Gastroesophageal sphincter (tissue), 4 donors: Measurements from ENCODE around the gene CIROP. TPM values are rescaled to one million over a fixed set of nuclear protein-coding genes. Genes with fewer than 3 reads are reported as not detected.

ENCODE experiments used
- ATAC-seq: fragments of 150-250 bp; one replicate; pipeline ENCODE4 v1.9.1; 2016; ENCODE audit warnings: mild to moderate bottlenecking, moderate library complexity
- H3K27ac ChIP-seq, 4 donors: fragments of 200-600 bp; sonication (generic) in 3 of 4; 1 replicate in 3 of 4; 2 replicates in 1 of 4; pipeline ENCODE4 v1.5.1; 2016 to 2019
- H3K27me3 ChIP-seq: fragments of 200-600 bp; sonication (generic); one replicate; pipeline ENCODE4 v1.5.1; 2019
- H3K36me3 ChIP-seq, 2 donors: fragments of 200-600 bp; sonication (generic); one replicate each; pipeline ENCODE4 v1.5.1; 2019; ENCODE audit warnings: control low read depth in 1 of 2
- H3K4me1 ChIP-seq, 3 donors: fragments of 200-600 bp; sonication (generic); 1 replicate in 2 of 3; 2 replicates in 1 of 3; pipeline ENCODE4 v1.5.1; 2016 to 2019; ENCODE audit warnings: control low read depth in 2 of 3
- H3K4me3 ChIP-seq, 2 donors: fragments of 200-600 bp; sonication (generic); one replicate each; pipeline ENCODE4 v1.5.1; 2019; ENCODE audit warnings: mild to moderate bottlenecking in 1 of 2, moderate library complexity in 1 of 2
- H3K9me3 ChIP-seq, 3 donors: fragments of 200-600 bp; sonication (generic); one replicate each; pipeline ENCODE4 v1.5.1; 2017 to 2019; ENCODE audit warnings: control low read depth in 2 of 3
- CTCF ChIP-seq, 4 experiments: fragments of 200-600 bp in 2 of 4; fragments of 450-650 bp in 2 of 4; sonication (generic) in 1 of 4; IDR thresholded peaks; one replicate each; pipeline ENCODE4 v1.5.1; 2017 to 2019; ENCODE audit warnings: antibody characterized with exemption in 4 of 4, mild to moderate bottlenecking in 2 of 4, moderate library complexity in 2 of 4
- EP300 ChIP-seq: sonication (generic); formaldehyde crosslinking; IDR thresholded peaks from one replicate; pipeline ENCODE4 v1.6.1; 2017; ENCODE audit warnings: antibody characterized with exemption, mild to moderate bottlenecking
- POLR2A ChIP-seq, 2 donors: fragments of 450-650 bp; IDR thresholded peaks; one replicate each; pipeline ENCODE4 v1.6.1; 2017; ENCODE audit warnings: antibody characterized with exemption in 2 of 2, mild to moderate bottlenecking in 2 of 2, moderate library complexity in 1 of 2
- POLR2AphosphoS5 ChIP-seq: sonication (generic); formaldehyde crosslinking; IDR thresholded peaks from one replicate; pipeline ENCODE4 v1.6.1; 2017; ENCODE audit warnings: antibody characterized with exemption
- WGBS, 2 donors: methylation state at CpG; one replicate each; pipeline ENCODE4 v1.1.5; 2018; ENCODE audit warnings: low coverage in 1 of 2; 5-methylcytosine and 5-hydroxymethylcytosine counted together
- total RNA-seq, 4 donors: library from RNA; depleted of rRNA; stranded (reverse); fragments of >200 nt; gene quantifications; one replicate each; pipeline ENCODE4 v1.1.0, GENCODE V29; 2016

The CIROP gene
- total RNA-seq, 4 donors from 2014 or later = 0.13 to 0.31 TPM; not detected in 2

- Histone ChIP-seq H3K4me3 (no peak within 1 kb of the TSS), H3K27me3 (peaks cover 33% of the 10 kb centered on the region), H3K27ac (no peak within 1 kb of the TSS), H3K36me3 (no peaks in the 10 kb centered on the region), H3K4me1 (peaks cover 0 to 20% (median 0%) of the 10 kb centered on the region in 3 donors), H3K9me3 (no peaks in the 10 kb centered on the region)
- WGBS, 2 donors = 40 to 70% methylated on average over 1 to 5 of the region's 32 CpGs
- no peak for ATAC-seq
- no peak for TF ChIP-seq EP300
- TF ChIP-seq CTCF (IDR thresholded peaks at IDR 0.05) = no peak
- TF ChIP-seq POLR2AphosphoS5 = no peak
- peak in 1 of 2 donors; percentile 9 for TF ChIP-seq POLR2A (IDR thresholded peaks at IDR 0.05)
These were observed 13.9 kb upstream of the CIROP start, which contains the start of gene CEBPE for GRCh38 chr14:23118506-23119362. Gene CEBPE, minus strand, starts transcription at chr14:23119255. Its CDS starts 164 bp downstream, at chr14:23119091.

GRCh38 chr14:23117371-23118020 is 12.7 kb upstream of the CIROP start:
- H3K4me3 ChIP-seq = no peak overlapping the region
- H3K36me3 ChIP-seq = no peaks in the 10 kb centered on the region
- no peaks in the 10 kb centered on the region for H3K9me3 ChIP-seq
- TF ChIP-seq CTCF (IDR thresholded peaks at IDR 0.05) (no peak), EP300 (no peak), POLR2AphosphoS5 (no peak)
- H3K27ac ChIP-seq = no peak overlapping the region
- H3K27me3 ChIP-seq = peaks cover 45% of the 10 kb centered on the region
- 100% methylated on average over 2 of the region's 32 CpGs; no CpG with 5 or more reads in 1 of the 2 donors for WGBS, 2 donors
- peaks cover 0 to 14% (median 0%) of the 10 kb centered on the region in 3 donors for H3K4me1 ChIP-seq
- no peak for ATAC-seq

GRCh38 chr14:23115918-23116317 is 11.1 kb upstream of the CIROP start:
- no peak overlapping the region for H3K4me3 ChIP-seq
- WGBS, 2 donors = 75 to 94% methylated on average over 2 to 3 of the region's 5 CpGs
- TF ChIP-seq EP300 (no peak), POLR2AphosphoS5 (no peak), CTCF (IDR thresholded peaks at IDR 0.05) (no peak), POLR2A (IDR thresholded peaks at IDR 0.05) (no peak)
- H3K4me1 ChIP-seq = peaks cover 0 to 3% (median 0%) of the 10 kb centered on the region in 3 donors
- peaks cover 59% of the 10 kb centered on the region for H3K27me3 ChIP-seq
- H3K9me3 ChIP-seq = no peaks in the 10 kb centered on the region
- ATAC-seq = no peak
- H3K27ac ChIP-seq = no peak overlapping the region
- H3K36me3 ChIP-seq = no peaks in the 10 kb centered on the region

DNA sequence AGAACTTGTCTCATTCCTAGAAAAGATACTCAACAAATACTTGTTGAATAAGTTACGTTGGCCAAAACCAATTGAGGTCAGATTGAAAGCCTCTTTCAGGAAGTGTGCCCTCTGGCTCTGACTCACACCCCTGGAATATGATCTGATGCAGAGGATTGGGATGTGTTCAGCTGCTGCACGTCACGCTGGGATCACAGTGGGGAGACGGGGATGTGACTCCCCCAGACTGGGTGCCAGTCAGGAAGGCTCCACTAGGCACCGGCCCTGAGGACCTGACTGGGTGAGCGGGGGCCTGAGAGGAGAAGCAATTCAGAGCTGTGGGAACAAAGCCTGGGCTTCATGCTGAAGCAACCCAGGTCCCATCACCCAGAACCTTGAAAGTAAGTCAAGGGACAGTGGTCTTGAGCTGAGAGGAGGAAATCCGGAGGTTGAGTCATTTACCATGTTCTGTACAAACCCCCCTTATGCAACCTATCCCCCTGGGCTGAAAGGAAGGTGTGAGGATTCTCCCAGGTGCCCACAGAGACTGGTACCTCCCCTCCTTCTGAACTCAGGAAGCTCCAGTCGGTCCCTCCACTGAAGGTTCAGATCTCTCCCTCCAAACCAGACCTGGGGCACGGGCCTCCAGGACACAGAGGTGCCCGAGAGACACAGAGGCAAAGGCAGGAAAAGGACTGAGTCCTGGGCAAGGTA is 10.4 kb upstream of the CIROP start:
- Histone ChIP-seq H3K27ac (no peak overlapping the region), H3K36me3 (no peaks in the 10 kb centered on the region), H3K27me3 (peaks cover 61% of the 10 kb centered on the region), H3K4me3 (no peak overlapping the region), H3K4me1 (no peaks in the 10 kb centered on the region), H3K9me3 (no peaks in the 10 kb centered on the region)
- TF ChIP-seq POLR2A (IDR thresholded peaks at IDR 0.05) (no peak), CTCF (IDR thresholded peaks at IDR 0.05) (no peak), POLR2AphosphoS5 (peak; percentile 9), EP300 (no peak)
- no peak for ATAC-seq
- 13 to 48% methylated on average over 2 to 4 of the region's 10 CpGs for WGBS, 2 donors
